GM21367 (cell line): ENCODE measurements around the gene KIF18A.
"Not testable (repeated sequence)": the region's sequence is repeated elsewhere in the genome, so short reads cannot be mapped to it uniquely, and the experiment has no call there.

Source experiments
- ATAC-seq: cut with Tn5 transposase; IDR thresholded peaks from one replicate; pipeline ENCODE4 v1.9.1; 2021; ENCODE audit not compliant: unreplicated experiment

KIF18A gene

GRCh38 chr11:28107750-28108618 lies at the start of gene KIF18A, which contains the start of gene METTL15:
Gene KIF18A, minus strand, starts transcription at chr11:28108156. Its CDS starts 10,209 bp downstream, at chr11:28097947.
Gene METTL15, plus strand, starts transcription at chr11:28108388. Its CDS starts 4,947 bp downstream, at chr11:28113335.
- peak; percentile 95 for ATAC-seq

GRCh38 chr11:28153586-28153985 lies 45.6 kb upstream of the KIF18A start:
- ATAC-seq = no peak

GRCh38 chr11:28152743-28153142 lies 44.8 kb upstream of the KIF18A start:
- no peak for ATAC-seq

- no peak for ATAC-seq
Observed at GRCh38 chr11:28146123-28146751, 38.3 kb upstream of the KIF18A start.

GRCh38 chr11:28144808-28145207 lies 36.9 kb upstream of the KIF18A start:
- ATAC-seq = no peak

GRCh38 chr11:28142724-28143123 lies 34.8 kb upstream of the KIF18A start:
- no peak for ATAC-seq

GRCh38 chr11:28140689-28141455 lies 32.9 kb upstream of the KIF18A start:
- no peak for ATAC-seq

GRCh38 chr11:28139841-28140415 lies 32.0 kb upstream of the KIF18A start:
- ATAC-seq = no peak

GRCh38 chr11:28137832-28138231 lies 29.9 kb upstream of the KIF18A start:
- no peak for ATAC-seq

GRCh38 chr11:28137366-28137765 lies 29.4 kb upstream of the KIF18A start:
- ATAC-seq = no peak

- not testable (repeated sequence) for ATAC-seq
Observed at GRCh38 chr11:28136157-28136556, 28.2 kb upstream of the KIF18A start.

- no peak for ATAC-seq
Observed at GRCh38 chr11:28133146-28133545, 25.2 kb upstream of the KIF18A start.

- no peak for ATAC-seq
Observed at GRCh38 chr11:28132548-28132947, 24.6 kb upstream of the KIF18A start.

- ATAC-seq = no peak
Observed at GRCh38 chr11:28123151-28123581, 15.2 kb upstream of the KIF18A start.

GRCh38 chr11:28117712-28118111 lies 9.8 kb upstream of the KIF18A start:
- ATAC-seq = no peak

GRCh38 chr11:28114731-28115130 lies 6.8 kb upstream of the KIF18A start:
- no peak for ATAC-seq

- no peak for ATAC-seq
Observed at GRCh38 chr11:28114116-28114515, 6.2 kb upstream of the KIF18A start.

GRCh38 chr11:28110821-28111200 lies 2.9 kb upstream of the KIF18A start:
- ATAC-seq = no peak

GRCh38 chr11:28110108-28110820 lies 2.3 kb upstream of the KIF18A start:
- ATAC-seq = peak; percentile 36

- ATAC-seq = no peak
Observed at GRCh38 chr11:28108958-28109357, 1.0 kb upstream of the KIF18A start.
